HG03342 (cell line): ENCODE measurements around the gene DLGAP1.
A peak's percentile ranks its signal among the peaks of the same experiment; 100 is the strongest.
"Not testable (repeated sequence)": the region's sequence is repeated elsewhere in the genome, so short reads cannot be mapped to it uniquely, and the experiment has no call there.

Source experiments
- ATAC-seq: cut with Tn5 transposase; IDR thresholded peaks from one replicate; pipeline ENCODE4 v1.9.1; 2021; ENCODE audit warnings: mild to moderate bottlenecking, moderate library complexity; ENCODE audit not compliant: unreplicated experiment

The DLGAP1 gene

GRCh38 chr18:4292696-4293095 lies 162.4 kb downstream of the DLGAP1 start:
- ATAC-seq = no peak

- ATAC-seq = not testable (repeated sequence)
Observed at GRCh38 chr18:4287340-4287739, 167.8 kb downstream of the DLGAP1 start.

GRCh38 chr18:4286256-4286655 lies 168.9 kb downstream of the DLGAP1 start:
- ATAC-seq = no peak

GRCh38 chr18:4285525-4285924 lies 169.6 kb downstream of the DLGAP1 start:
- ATAC-seq = no peak

GRCh38 chr18:4284528-4284927 lies 170.6 kb downstream of the DLGAP1 start:
- no peak for ATAC-seq

GRCh38 chr18:4283746-4284291 lies 171.3 kb downstream of the DLGAP1 start:
- ATAC-seq = no peak

GRCh38 chr18:4282954-4283353 lies 172.2 kb downstream of the DLGAP1 start:
- no peak for ATAC-seq

GRCh38 chr18:4276953-4277585 lies 178.0 kb downstream of the DLGAP1 start:
- ATAC-seq = peak; percentile 65

GRCh38 chr18:4271952-4272351 lies 183.2 kb downstream of the DLGAP1 start:
- no peak for ATAC-seq

GRCh38 chr18:4270988-4271387 lies 184.1 kb downstream of the DLGAP1 start:
- no peak for ATAC-seq

- ATAC-seq = no peak
Observed at GRCh38 chr18:4270016-4270415, 185.1 kb downstream of the DLGAP1 start.

GRCh38 chr18:4267641-4268040 lies 187.5 kb downstream of the DLGAP1 start:
- no peak for ATAC-seq

GRCh38 chr18:4264347-4264791 lies 190.7 kb downstream of the DLGAP1 start:
- no peak for ATAC-seq

GRCh38 chr18:4260107-4260506 lies 195.0 kb downstream of the DLGAP1 start:
- ATAC-seq = no peak

GRCh38 chr18:4256766-4257417 lies 198.2 kb downstream of the DLGAP1 start:
- ATAC-seq = no peak

- ATAC-seq = no peak
Observed at GRCh38 chr18:4254840-4255239, 200.3 kb downstream of the DLGAP1 start.

GRCh38 chr18:4252829-4253228 lies 202.3 kb downstream of the DLGAP1 start:
- ATAC-seq = no peak

GRCh38 chr18:4251873-4252272 lies 203.2 kb downstream of the DLGAP1 start:
- no peak for ATAC-seq

- no peak for ATAC-seq
Observed at GRCh38 chr18:4251206-4251605, 203.9 kb downstream of the DLGAP1 start.

- ATAC-seq = no peak
Observed at GRCh38 chr18:4250141-4250540, 205.0 kb downstream of the DLGAP1 start.

GRCh38 chr18:4248686-4249085 lies 206.4 kb downstream of the DLGAP1 start:
- ATAC-seq = no peak

- ATAC-seq = no peak
Observed at GRCh38 chr18:4246374-4246773, 208.7 kb downstream of the DLGAP1 start.
